Activated naive CD8-positive, alpha-beta T cell treated with anti-CD3 and anti-CD28 coated beads, Interleukin-2, amount 50 U/mL, for 16 hours (primary cell): ENCODE measurements around the gene GLCE.
"Not testable (repeated sequence)": the region's sequence is repeated elsewhere in the genome, so short reads cannot be mapped to it uniquely, and the experiment has no call there.

Experiments
- DNase-seq: peaks from one replicate; pipeline ENCODE4 v3.0.0-alpha.2; 2020; ENCODE audit warnings: low read depth, low spot score

The GLCE gene

DNA sequence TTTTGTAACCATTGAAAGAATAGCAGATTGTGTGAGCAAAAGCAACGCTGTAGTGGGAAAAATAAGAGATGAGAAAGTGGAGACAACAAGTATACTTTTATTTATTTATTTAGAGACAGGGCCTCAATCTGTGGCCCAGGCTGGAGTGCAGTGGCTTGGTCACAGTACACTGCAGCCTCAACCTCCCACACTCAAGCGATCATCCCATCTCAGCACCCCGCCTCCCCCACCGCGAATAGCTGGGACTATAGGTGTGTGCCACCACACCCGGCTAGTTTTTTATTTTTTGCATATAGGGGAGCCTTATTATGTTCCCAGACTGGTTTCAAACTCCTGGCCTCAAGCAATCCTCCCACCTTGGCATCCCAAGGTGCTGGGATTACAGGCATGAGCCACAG lies 1.6 kb upstream of the GLCE start:
- DNase-seq: no peak

DNA sequence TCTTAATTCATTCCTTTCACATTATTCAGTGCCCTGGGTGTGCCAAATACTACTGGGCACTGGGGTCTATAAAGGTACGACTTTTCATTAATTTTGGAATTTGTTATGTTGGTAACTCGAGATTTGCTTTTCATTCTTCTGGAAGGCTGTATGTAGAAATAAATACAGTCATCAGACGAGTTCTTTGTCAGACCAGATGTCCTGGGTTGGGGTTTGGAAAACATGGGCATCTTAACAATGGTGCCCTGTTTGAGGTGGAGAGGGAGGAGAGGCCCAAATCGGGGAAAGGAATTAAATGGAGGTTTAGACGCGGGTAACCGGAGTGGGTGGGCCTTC lies 662 bp upstream of the GLCE start:
- DNase-seq: no peak

DNA sequence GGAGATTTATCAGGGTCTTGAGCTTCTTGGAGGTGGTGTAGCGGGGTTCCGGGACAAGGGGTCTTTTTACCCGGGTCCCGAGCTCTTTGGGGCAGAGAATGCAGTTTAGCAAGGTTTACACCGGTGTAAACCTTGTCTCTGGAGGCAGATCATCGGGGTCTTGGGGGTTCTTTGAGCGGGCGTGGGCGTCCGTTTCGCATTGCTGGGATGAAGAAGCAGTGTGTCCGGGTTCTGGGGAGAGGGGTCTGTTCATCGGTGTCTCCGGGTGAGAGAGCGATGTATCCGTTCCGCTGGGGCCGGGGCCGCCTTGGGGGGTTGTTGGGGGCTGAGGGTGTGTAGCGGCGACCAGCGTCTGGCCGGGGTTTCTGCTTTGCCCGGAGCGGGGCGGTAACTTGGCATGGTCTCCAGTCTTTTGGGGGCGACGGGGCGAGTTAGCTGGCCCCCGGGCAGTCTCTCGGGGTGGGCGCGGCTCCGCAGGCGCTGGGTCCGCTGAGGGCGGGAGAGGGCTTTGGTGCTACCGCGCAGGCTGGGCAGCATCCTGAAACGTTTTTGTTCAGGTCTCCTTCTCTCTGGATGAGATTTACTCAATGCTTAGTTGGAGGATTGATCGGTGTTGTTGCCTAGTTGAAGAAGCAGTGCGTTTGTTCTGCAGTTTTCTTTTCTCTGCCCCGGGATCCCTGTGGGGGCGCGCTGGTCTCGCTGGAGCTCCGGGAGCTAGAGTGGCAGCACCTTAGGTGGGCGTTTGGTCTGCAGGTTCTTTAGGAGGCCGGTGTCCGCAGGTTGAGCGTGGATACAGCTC lies 843 bp downstream of the GLCE start:
- no peak for DNase-seq

DNA sequence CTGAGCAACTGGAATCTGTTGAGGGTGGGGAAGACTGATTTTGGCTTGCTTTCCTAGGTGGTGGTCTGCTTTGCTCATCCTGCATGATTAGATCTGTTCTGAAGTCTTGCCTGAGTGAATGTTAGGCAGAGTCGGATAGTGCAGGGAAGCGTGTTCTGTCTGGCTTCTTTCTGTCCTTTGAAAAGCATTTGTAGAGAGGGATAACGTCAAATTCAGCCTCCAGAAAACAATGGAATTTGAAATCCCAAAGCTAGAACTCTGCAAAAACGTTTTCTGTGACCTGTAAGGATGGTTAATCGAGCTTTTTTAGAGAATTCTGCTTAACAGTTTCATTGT lies 1.4 kb downstream of the GLCE start:
- no peak for DNase-seq

DNA sequence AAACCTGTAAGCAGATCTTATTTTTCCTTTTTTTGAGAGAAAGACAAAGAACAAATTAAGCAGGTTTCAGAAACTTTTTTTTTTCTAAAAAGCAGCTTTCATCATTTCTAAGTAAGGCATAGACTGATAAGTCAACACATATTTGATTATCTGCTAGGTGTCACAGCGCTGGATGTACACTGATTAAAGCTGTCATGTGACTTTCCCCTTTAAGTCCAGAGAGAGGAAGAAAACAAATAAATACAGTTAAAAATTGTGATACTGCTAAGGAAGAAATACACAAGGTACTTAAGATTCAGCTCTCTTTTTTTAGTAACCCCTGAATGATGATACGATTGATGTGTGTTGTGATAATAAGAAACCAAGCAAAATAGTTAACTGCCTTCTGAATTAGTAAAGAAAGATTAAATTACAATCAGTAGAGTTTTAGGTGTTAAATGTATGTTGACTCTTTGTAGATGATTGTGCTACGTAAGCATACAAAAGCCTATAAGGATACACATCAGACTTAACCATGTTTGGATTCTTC lies 2.8 kb downstream of the GLCE start:
- DNase-seq: no peak

DNA sequence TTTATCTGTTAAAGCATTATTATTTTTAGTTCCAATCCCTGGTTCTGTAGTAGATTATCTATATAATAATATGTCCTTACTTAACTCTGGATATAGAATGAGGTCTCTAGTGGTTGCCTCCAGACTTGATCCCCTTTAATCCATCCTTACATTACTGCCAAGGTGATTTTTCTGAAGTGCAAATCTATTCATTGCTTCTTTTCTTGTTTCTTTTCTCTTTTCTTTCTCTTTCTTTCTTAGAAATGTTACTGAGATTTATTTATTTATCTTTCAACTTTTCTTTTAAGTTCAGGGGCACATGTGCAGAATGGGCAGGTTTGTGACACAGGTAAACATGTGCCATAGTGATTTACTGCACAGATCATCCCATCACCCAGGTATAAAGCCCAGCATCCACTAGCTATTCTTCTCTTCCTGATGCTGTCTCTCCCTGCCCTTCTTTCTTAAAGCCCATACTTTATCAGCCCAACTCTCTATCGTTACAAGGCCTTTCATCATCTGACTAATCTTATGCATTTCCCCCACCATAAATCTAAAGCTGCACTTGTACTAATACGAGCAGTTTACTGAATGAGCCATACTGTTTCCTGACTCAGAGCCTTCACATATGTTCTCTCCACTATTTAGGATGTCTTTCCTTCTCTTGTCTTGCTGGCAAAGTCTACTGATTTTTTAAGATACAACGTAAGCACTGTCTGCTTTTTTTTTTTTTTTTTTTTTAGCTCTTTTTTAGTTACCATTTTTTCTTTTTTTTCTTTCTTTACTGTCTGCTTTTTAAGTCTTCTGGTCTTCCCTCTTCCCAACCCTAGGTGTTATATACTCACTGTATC lies 4.6 kb downstream of the GLCE start:
- DNase-seq: no peak

DNA sequence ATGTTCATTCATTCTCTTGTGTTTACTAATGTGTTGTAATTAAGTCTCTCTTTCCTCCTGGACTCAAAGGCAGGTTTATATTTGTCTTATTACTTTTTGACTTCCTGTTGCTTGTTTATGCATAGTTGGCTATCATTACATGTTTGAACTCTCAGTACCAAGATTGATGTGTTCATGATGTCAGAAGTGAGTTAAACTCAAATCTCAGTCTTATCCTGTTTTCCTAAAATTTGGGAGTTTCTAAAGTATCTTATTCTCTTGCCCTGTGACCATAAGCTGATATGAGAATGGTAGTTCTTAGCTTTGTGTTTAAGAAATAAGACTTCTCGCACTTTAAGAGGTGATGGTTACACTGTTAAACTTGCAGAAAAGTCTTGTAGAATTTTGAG lies 5.2 kb downstream of the GLCE start:
- no peak for DNase-seq

DNA sequence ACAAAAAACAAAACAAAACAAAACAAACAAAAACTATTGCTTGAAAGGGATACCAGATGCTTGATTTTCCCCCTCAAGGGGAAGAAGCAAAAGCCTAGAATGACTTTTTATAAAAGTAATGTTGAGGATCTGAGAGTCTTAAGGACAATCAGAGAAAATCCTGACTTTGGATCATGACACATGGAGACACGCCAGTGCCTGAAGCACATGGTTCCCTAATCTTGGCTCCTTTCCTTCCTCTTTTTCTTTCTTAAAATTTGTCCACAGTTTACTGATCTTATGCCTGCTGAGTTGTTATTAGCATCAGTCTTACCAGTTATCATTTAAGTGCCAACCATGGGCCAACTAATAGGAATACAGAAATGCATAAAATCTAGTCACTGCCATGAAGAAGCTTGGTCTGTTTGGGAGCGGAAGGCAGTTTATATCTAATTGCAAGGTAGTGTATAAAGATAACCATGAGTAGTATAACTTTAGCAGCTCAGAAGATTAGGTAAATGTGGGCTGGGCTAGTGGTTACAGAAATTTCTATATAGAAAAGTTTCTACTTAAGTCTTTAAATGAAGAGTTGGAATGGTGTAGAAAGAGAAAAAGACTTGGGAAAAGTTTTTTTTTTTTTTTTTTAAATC lies 6.9 kb downstream of the GLCE start:
- no peak for DNase-seq

DNA sequence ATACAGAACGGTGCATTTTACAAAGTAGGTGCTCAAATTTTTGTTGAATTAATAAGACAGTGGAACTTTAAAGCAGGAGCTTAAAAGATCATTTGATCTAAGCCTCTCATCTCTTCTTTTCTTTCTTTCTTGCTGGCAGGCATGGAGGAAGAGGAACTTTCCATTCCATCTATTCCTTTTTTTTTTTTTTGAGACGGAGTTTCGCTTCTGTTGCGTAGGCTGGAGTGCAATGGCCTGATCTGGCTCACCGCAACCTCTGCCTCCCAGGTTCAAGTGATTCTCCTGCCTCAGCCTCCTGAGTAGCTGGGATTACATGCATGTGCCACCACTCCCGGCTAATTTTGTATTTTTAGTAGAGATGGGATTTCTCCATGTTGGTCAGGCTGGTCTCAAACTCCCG lies 7.9 kb downstream of the GLCE start:
- not testable (repeated sequence) for DNase-seq

DNA sequence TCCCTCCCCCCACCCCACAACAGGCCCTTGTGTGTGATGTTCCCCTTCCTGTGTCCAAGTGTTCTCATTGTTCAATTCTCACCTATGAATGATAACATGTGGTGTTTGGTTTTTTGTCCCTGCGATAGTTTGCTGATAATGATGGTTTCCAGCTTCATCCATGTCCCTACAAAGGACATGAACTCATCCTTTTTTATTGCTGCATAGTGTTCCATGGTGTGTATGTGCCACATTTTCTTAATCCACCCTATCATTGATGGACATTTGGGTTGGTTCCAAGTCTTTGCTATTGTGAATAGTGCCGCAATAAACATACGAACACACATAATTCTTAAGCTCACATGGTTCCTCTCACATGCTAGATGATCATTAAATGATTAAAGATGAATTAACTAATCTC lies 9.1 kb downstream of the GLCE start:
- not testable (repeated sequence) for DNase-seq

DNA sequence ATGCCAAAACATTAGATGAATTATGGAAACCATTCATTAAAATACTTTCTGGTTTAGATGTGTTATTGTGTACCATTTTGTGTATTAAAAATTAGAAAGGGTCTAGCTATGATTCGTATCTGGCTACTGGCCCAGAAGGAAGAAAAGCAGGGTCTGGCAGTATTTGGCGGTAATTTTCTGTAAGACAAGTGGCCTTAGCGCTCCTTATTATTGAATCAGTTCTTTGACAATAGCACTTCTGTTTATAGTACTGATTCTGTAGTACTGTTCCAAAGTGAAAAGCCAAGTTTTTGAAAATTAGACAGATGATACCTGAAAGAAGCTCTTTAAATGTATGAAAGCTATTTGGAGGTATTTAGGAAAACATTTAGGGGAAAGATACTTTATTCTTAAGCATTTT lies 10.2 kb downstream of the GLCE start:
- no peak for DNase-seq

DNA sequence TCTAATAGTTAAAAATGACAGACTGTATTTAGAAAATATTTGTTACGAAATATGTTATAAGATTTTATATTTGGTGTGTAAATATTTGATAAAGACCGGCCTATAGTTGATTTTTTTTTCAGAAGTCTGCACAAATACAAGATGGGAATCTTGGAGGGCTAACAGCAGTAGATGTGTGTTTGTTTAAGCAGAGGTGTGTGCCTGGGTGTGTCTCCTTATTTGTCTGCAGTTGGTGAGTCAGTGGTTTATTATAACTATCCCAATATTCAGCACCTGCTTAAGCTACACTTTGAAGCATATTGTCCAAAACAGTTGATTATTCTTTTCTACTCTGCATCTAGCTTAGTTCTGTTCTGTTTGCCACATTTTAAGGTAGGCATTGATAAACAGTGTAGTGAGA lies 12.4 kb downstream of the GLCE start:
- no peak for DNase-seq

DNA sequence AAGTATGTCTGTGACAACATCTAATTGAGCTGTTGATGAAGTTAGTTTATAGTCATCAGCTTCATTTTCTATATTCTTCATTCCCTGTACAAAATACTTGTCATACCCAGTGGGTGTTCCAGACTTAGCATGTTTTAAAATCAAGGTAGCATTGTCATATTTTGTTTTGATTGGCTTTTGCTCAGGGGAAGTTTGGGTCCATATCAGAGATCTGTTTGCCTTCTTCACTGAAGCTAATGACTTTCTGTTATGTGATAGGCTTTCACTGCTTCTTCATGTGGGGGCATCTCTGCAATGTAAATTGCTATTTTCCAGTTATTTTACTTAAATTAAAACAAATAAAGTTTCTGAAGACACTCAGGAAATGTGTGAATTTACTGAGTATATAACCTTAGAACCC lies 15.1 kb downstream of the GLCE start:
- no peak for DNase-seq

DNA sequence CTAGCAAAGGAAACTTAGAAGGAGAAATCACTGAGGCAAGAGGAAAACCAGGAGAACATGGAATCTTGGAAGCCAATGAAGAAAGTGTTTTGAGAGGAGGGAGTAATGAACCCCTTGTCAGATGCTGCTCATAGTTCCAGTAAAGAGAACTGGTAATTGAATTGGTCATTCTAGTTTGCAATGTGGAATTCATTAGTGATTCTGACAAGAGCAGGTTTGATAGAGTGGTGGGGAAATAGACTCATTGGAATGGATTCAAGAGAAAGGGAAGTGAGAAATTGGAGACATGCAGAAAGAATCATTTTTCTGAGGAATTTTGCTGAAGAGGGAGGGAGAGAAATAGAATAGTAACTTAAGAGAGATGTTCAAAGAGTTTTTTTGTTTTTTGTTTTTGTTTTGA lies 21.0 kb downstream of the GLCE start:
- DNase-seq: no peak

DNA sequence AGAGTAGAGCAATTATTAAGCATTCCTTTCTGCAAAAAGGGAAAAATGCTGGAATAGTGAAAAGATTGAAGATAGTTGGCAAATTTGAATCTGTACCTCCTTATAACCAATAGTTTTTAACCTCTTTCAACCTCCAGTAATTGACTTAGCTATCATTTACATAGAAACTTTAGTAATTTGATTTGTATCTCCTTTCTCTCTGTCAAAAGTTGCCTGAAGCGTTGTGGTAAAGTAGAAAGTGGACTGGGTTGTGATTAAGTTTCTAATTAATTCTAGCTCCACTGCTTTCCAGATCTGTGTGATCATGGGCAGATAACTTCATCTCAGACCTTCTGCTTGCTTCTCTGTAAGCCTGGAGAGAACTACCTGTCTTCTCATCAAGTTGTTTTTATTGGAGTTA lies 24.8 kb downstream of the GLCE start:
- no peak for DNase-seq

DNA sequence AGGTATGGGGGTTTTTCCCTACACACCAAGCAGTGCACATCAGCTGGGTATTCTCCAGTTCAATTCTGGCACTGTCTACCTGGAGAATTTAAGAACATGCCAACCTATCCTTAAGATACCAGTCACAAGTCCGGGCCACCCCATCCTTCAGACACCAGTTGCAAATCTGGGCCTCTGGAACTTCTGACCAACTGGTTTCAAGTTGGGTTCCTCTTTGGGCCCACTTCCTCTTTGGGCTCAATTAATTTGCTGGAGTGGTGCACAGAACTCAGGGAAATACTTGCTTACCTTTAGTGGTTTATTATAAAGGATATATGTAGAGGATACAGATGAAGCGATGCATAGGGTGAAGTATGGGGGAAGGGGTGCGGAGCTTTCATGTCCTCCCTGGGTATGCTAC lies 25.3 kb downstream of the GLCE start:
- no peak for DNase-seq

DNA sequence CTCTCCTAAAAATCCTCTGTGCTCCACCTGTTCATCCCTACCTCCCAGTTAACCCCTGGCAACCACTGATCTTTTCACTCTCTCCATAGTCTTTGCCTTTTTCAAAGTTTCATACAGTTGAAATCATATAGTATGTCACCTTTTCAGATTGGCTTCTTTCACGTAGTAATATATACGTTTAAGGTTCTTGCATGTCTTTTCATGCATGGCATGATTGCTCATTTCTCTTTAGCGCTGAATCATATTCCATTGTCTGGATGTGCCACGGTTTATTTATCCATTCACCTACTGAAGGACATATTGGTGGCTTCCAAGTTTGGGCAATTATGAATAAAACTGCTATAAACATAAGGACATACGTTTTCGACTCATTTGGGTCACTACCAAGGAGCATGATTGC lies 28.7 kb downstream of the GLCE start:
- DNase-seq: no peak

DNA sequence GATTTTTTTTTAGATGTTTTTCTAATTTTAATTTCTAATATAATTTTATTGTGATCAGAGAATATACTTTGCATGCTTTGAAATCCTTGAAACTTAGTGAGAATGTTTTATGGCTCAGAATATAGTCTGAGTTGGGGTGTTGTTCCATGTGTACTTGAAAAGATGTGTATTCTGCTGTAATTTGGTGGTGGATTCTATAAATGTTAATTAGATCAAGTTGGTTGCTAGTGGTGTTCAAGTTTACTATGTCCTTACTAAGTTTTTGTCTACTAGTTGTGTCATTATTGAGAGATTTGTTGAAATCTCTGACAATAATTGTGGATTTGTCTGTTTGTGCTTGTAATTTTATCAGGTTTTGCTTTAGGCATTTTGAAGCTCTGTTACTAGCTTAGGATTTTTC lies 29.7 kb downstream of the GLCE start:
- DNase-seq: no peak

DNA sequence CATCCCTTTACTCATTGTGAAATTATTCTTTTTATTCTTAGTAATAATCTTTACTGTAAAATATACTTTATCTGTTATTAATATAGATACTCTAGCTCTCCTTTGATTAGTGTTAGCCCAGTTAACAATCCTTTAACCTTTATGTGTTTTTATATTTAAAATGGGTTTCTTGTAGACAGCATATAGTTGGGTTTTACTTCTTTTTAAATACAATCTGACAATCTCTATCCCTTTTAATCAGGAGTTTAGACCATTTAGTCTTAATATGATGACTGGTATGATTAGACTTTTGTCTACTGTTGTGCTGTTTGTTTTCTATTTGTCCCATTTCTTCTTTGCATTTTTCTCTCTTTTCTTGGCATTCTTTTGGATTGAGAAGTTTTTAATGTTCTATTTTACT lies 30.1 kb downstream of the GLCE start:
- no peak for DNase-seq

DNA sequence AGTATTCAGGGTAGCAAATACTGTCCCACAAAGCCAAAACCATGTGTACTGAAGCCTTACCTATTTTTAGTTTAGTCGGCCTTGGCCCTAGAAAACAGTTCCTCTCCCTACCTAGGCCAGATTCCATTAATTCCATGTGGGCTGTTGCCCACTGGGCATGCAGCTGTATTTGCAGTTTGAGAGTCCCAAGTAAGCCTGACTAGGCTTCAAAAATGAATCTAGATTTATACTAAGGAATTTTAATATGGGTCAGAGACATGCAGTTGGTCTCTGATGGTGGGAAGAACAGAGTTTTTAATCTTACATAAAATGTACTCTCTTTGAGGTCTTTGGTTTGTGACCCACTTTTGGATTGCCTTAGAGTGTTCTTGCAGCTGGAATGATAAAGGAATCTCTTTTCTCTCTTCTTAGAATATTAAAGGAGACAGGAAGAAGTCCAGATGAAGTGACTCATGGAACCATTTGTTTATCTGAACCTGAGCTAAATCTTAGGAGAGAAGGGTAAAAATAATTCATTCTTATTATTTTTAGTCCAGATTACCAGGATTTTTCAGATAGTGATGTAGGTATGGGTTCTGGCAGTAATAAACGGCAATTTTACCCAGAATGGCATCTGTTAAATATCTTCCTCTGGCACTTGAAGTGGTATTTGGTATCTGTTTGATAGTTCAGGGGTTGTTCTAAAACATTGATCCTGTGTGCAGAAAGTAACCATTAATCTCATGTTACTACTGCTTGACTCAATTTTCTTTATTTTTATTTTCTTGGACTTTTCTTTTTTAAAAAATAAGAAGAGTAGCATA lies 33.8 kb downstream of the GLCE start:
- DNase-seq: no peak

DNA sequence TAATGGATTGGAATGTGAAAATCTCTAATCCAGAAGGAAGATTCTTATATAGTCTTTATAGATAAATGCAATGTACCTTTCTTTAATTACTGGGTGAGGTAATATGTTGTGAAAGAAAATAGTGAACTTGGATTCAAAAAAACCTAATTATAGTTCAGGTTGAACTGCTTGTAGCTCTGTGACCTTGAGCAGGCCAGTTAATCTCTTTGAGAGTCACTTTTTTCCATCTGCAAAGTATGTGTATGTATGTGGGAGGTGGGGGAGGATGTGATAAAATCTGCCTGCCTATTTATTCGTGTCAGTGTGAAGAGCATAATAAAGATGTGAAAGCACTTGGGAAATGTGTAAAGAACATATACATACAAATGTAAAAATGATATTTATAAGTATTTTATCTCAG lies 34.4 kb downstream of the GLCE start:
- DNase-seq: no peak
